Stimulated activated CD4-positive, alpha-beta T cell treated with anti-CD3 and anti-CD28 coated beads, Interleukin-12 subunit alpha, Interleukin-12 subunit beta, amount 100 ng/mL, for 4 hours (primary cell): ENCODE results near the gene NADSYN1.
A peak's percentile ranks its signal among the peaks of the same experiment; 100 is the strongest.

ENCODE experiments used
- DNase-seq: peaks from one replicate; pipeline ENCODE4 v3.0.0-alpha.2; 2020

Gene NADSYN1

DNA sequence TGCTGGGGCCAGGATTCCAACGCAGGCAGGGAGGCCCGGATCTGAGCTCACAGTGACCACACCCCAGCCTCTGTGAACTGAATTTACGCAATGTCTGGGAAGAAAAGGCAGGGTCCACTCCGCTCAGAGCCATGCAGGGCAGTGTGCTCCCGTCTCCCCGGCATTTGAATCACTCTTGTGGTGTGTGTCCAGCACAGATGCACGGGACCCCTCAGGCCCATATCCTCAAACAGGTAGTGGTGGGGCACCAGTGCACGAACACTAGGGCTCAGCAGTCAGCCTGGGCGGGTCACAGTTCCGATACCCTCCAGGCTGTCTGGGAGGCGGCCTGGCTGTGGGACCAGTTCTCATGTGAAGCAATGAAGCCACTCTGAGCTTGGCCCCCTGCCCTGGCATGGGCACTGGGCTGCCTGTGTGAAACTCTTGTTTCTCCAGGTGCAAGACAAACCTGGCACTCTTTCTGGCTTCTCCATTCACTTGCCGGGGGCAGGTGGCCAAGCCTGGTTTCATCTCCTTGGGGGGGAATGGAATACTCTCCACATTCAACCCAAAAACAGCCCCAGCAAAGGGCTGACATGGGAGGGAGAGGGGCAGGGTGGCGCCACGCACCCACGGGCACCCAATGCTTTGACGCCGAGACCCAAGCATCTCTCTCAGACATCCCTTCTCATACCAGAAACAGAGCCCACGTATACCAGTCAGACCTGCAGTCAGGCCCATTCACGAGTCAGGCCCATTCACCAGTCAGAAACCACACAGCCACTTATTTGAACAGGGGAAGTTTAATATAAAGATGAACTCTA, 19.2 kb upstream of the NADSYN1 start:
- no peak for DNase-seq

DNA sequence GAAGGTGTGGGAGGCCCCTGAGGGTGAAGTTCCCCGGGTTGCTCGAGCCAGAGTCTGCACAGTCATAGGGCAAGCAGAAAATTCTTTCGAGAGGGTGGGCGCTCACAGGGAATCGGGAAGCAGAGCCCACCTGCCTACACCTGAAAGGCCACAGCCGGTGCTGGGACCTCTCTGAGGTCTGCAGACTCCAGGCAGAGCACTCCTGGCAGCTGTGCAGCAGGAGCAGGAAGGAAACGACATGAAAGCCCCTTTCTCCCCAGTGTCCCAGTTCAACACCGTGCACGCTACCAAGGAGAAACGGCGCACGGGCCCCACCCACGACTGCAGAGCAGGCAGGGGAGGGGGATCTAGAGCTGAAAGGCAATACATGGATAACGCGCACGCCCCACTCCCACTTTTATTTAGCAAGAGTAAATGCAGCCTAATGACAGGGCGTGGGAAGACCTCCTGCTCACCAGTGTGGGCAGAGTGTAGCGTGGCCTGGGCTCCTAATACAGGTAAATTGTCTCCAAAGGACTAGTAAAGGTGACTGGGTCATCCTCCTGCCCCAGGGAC, 18.4 kb upstream of the NADSYN1 start:
- DNase-seq, result no peak

DNA sequence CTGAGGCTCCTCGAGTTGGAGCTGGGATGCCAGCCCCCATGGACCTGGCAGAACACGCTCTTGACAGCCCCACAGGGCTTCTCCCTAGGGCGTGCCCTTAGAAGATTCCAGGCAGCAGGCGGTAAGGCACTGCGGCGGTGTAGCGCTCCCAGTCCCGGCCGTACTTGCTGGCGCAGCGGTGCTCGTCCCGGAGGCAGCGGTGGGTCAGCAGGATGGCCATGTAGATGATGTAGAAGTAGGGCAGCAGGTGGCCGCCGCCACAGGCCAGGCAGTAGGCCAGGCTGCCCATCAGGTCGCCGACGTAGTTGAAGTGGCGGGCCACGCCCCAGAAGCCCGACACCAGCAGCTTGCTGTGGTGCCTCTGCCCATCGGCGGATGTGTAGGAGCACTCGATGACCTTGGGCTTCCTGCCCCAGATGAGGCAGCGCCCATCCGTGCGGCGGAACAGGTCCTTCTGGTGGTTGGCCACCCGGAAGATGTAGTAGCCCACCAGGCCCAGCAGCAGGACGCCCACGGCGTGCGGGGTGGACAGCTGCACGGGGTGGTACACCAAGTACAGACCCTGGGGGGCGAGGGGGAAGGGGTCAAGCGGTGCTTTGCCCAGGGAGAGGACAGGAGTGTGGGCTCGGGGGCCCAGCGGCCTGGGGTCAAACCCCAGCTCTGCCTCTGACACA, 17.6 kb upstream of the NADSYN1 start:
- DNase-seq, result no peak

DNA sequence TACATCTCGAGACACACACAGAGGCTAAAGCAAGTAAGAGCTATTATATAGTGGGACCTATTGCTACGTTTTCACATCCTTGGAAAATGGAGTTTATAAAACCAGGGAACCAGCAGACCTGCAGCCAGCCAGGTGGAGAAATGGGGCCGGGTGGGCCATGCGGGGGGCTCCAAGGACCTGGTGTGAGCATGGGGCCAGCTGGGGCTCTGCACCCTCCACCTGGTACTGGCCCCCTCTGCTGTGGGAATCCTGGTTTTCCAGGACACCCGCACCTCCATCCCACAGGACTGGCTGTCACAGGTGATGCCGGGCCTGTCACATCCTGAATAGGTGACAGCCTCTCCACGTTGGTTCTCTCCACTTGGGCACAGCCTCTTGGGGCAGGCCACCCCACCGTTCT, 16.1 kb upstream of the NADSYN1 start:
- DNase-seq, result no peak

DNA sequence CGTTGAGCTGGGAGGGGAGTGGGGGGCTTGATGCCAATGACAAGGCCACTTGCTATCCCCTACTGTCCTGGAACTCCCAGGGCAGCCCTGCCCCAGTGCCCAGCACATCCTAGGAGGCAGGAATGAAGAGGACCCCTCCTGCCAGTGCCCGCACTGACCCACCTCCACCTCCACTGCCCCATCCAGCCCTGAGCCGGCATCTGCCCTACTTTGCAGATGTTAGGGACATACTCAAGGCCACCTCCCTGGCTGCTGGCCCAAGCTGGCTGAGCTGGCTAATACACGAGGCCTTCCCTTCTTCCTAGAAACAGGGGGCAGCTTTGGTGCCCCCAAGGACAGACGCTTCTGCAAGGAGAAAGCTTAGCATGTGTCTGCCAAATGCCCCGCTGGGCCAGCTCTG, 15.6 kb upstream of the NADSYN1 start:
- DNase-seq, result no peak

DNA sequence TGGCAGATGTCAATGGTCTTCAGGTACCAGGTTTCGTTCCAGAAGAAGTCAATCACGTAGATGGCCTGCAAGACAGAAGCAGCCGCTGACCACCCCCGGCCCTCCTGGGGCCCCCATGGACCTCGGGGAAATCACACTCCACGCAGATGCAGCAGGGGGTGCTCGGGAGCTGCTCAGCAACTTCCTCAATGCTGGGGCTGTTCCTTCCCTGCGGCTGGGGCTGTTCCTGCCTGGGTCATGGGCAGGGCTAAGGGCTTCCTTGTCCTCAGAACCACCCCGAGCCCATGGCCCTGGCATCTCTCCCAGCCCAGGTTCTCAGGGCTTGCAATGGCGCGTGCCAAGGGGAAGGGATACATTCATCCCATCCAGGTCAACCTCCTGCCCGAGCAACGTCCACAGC, 15.1 kb upstream of the NADSYN1 start:
- DNase-seq, result no peak

DNA sequence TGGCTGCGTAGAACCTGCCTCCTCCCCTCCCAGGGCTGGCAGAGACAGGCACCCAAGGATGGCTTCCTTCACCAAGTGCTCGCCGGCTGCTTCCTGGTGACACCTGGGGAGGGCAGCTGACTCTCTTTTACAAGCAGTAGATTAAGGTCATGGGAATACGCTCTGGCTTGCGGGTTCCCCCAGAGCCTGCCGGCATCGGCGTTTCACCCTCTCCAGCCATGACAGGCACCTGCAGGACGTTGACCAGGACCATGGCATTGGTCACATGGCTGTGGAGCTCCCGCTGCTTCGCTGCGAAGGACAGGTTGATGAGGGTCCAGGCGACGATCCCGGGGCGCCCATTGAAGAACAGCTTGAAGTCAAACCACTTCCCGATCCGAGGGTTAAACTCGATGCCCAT, 14.4 kb upstream of the NADSYN1 start:
- DNase-seq, result no peak

DNA sequence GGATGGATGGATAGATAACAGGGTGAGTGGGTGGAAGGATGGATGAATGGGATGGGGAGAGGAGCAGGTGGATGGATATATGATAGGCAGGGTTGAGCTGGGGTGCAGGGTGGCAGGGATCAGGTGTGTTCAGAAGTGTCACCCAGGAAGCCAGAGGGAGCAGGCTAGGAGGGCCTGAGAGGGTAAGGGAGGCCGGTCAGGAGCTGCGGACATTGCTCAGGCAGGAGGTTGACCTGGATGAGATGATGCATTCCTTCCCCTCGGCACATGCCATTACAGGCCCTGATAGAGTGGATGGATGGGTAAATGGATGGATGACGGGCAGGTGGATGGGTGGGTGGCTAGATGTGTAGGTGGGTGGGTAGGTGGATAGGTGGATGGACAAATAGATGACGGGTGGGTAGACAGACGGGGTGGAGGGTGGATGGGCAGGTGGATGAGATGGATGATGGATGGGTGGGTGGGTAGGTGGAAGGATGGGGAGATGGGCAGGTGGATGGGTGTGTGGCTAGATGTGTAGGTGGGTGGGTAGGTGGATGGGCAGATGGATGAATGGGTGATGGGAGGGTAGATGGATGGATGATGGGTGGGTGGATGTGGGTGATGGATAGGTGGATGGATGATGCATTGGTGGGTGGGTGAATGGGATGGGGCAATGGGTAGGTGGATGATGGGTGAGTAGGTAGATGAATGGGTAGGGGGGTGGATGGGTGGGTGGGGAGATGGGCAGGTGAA, 12.8 kb upstream of the NADSYN1 start:
- DNase-seq, result no peak

DNA sequence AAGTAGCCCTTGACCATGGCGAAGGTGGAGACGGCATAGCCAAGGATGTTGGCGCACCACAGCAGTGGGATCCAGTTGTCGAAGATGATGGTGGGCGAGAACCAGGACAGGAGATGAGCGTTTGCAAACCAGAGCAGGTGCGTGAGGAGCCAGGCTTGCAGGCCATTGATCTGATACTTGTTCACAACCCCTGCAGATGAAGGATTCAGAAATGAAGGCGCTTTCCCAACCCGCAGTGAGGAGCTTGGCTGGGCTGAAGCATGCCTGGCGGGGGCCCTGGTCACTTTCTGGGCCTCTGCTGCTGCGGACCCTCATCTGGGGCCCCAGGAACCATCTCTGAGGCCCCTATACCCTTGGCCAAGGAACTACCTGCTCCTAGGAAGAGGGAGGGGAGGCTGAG, 11.8 kb upstream of the NADSYN1 start:
- DNase-seq, result no peak

DNA sequence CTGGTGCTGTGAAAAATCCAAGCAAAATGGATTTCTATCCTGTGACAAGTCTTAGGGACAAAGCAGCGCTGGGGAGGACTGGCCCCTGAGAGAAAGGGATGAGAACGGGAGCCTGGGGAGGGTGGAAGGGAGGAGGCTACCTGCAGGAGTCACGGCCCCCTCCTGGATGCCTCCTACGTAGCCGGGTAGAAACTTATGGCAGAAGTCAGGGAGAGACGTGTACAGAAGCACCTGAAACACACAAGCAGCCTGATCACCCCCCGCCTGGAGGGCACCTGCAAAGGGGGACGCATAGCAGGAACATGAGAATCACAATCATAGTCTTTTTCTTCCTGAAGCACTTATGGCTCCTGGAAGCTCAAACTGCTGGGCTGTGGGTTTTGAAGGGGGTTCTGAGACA, 10.9 kb upstream of the NADSYN1 start:
- DNase-seq, result no peak

DNA sequence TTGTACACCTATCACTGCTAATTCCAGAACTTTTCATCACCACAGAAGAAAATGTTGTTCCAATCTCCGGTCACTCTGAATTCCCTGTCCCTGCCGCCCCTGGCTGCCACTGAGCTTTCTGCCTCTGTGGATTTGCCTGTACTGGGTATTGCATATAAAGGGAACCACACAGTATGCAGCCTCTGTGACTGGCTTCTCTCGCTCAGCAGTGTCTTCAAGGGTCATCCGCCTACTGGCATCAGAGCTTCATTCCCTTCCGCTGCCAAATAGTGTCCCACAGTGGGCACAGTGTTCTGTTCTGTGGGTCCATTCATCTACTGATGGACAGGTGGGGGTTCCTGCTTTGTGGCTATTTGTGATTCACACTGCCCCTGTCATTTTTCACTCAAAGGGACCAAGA, 10.1 kb upstream of the NADSYN1 start:
- DNase-seq, result no peak

DNA sequence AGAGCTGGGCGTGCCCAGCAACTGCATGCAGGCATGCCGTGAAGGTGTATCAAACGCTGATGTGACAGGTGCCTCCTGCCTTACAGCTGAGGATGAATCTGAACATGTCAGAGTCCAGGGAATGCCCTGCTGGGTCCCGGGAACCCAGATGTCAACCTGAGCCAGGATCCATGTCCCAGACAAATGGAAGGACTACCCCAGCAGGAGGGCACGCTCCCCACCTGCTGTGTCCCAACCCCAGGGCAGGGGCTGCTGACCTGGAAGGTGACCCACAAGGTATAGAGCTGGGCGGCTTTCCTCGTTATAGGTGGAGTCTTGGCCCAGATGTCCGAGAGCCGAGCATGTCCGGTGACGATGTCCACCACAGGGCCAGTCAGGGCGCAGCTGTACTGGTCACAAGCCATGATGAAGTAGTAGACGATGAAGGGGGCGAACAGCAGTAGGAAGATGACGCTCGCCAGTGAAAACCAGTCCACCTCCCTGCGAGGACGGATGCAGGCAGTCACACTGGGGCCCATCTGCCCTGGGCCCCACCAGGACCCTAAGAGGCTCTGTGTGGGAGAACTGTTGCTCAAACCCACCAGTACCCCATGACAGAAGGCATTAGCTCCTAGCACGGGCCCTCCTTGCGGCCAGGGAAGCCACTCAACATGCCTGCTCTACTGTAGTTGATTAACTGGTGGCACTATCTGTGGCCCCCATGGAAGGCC, 9.1 kb upstream of the NADSYN1 start:
- no peak for DNase-seq

DNA sequence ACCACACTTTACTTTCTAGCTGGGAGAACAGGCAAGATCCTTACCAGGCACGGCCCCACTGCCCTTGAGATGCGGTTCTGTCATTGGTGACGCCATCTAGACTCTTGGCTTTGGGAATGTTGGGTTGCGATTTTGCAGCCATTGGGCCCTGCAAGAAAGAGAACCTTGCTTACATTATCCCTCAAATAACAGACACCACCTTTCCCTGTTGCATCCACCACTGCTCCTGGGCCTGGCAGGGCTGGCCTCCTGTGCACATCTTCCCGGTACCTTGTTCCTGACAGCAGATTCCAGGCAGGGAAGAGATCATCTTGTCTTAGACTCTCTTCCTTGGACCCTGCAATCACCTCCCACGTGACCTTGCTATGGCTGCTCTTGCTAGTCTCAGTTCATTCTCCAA, 8.2 kb upstream of the NADSYN1 start:
- no peak for DNase-seq

DNA sequence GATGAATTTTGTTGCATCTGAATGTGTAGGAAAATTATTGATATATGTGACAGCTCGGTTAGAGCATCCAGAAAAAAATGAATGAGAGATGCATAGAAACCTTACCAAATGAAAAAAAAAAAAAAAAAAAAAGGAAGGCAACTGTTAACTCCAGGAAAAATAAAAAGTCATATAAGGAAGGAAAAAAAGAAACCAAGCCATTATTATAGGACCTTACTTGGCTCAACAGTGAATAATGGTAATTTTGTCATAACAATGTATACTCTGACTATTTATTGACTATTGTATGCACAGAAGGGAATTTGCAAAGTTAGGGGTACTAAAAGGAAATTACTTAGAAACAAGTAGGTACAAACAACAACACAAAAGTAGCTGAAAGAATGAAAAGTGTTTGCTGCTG, 6.9 kb upstream of the NADSYN1 start:
- no peak for DNase-seq

DNA sequence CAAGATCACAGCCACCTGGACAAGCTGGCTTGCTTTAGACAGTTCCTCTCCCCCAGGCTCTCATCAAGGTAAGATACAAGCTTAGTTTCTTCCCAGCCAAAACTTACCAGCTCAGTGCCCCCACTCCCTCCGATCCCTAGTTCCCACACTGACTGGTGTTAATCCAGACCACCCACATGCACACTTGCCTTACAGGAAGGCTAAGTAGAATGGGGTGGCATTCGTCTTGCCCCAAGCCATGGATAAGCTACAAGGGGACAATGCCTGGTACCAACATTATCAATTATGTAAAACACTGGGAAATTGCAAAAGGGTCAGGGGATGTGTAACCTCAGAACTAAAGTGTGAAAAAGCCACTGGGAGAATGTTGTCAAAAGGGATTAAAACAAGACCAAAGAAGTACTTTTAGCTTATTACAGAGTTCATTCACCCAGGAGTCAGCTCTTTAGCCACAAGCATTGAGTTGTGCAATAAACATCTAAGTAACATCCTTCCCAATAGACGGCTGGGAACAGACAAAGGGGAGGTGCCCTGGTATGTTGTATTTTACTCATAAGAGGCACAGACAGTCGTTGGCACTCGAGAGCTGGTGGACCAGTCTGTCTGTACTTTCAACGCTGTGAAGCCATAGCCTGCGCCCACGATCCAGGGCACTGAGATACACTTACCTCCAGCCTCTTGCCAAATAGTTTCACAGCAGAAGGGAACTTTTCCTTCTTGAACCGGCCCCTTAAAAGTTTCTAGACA, 5.9 kb upstream of the NADSYN1 start:
- no peak for DNase-seq

DNA sequence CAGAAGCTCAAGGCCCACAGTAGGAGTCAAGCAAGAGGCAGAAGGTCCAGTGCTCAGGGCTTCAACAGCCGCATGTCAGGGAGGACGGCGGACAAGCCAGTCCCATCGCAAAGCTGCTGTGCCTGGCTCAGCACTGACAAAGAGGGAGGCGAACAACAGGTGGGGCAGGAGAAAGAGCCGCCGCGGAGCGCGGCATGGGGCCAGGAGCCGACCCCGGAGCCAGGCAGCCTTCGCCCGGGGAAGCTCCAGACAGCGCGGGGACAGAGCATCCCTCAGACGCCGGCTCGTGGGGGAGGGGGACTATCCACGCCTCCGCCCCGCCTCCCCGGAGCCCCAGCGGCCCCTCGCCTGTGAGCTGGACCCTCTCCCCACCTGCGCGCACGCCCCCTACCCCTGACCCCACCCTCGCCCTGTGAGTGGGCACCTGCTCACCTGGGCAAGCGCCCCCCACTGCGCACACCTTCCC, 5.2 kb upstream of the NADSYN1 start:
- peak; percentile 45 for DNase-seq

DNA sequence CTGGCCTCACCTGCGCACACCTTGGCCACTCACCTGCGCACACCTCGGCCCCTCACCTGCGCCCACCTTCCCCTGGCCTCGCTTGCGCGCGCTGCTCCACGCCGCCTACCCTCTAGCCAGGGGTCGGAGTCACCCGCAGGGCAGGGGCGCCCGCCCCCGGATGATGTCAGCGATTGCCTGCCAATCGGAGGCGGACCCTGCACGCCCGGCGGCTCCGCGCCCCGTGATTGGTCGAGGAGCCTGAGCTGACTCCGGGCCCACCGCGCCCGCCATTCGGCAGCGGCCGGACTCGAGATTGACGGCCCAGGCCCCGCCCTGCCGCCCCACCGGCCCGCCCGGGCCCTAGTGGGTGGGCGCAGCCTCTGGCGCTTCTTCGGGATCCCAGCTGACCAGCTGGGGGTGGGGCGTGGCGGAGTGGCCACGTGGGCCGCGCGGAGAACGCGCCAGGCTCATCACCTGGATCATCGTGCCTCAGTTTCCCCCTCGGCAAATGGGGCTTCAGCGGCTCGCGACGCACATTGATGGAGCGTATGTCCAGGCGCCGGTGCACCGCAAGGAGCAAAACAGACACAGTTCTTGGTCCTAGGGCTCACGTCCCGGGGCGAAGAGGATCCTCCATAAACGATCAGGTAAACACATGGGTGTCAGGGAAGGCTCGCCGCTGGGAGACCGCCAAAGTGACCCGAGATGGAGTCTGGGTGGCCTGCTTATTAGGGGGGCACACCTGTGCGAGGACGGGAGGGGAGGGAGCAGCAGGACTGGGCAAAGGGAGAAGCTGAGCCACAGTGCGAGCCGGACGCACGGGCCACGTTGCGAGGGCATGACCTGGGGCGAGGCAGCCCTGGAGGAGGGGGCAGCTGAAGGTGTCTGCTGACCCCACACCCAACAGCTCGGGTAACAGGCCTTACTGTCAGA, 4.5 kb upstream of the NADSYN1 start, which contains the start of gene DHCR7:
TSS of gene DHCR7 (minus strand) at position 137 of the 915 bp plus-strand sequence. CDS start 3,441 bp downstream, outside the sequence.
- peak; percentile 95 for DNase-seq

DNA sequence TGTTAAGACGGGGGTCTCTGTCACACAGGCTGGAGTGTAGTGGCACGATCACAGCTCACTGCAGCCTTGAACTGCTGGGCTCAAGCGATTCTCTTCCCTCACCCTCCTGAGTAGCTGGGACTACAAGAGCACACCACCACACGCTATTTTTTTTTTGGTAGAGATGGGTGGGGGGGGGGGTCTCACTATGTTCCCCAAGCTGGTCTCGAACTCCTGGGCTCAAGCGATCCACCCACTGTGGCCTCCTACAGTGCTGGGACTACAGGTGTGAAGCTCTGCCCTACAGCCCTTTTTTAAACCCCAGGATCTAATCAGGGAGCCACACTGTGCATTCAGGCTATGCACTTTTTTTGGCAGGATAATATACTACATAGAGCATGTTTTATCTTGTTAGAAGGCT, 3.4 kb upstream of the NADSYN1 start:
- DNase-seq, result no peak

DNA sequence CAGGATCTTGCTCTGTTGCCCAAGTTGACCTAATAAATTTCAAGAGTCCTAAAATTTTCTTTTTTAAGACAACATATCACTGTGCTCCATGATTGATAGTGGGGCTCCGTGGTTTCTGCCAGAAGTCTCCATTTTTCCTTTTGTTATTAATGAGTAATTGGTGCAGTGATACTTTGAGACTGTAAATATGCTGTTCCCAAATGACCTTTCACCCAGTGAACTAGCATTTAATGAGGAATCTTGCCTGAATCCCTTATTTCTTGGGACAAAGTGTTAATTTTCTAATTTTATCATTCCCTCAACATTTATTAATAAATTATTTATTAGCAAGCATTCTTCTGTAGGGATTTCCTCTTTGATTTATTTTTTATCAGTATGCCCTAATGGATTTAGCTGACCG, 2.5 kb upstream of the NADSYN1 start:
- no peak for DNase-seq

DNA sequence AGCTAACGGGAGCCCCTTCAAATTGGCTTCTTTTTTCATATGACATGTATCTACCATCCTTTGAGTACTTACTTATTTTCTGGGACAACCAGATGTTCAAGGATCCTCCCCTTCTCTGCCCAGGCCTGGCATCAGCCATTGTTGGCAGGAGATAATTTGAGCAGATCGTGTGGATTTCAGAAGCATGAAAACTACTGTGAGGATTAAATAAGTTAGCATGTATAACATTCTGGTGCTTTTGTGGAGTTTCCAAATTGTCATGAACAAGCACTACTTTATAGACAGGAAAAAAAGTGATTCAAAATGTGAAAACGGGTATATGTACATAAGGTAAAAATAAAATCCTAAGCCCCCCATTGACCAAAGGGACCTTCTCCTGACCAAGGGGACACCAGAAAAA, 2.1 kb upstream of the NADSYN1 start:
- no peak for DNase-seq
